NT2/D1 (cell line): ENCODE results near the gene NAA15.
"Not testable (repeated sequence)": the region's sequence is repeated elsewhere in the genome, so short reads cannot be mapped to it uniquely, and the experiment has no call there.

ENCODE experiments used
- YY1 ChIP-seq: IDR thresholded peaks from 2 replicates; pipeline ENCODE4 v1.6.1; 2011; ENCODE audit not compliant: insufficient read length, insufficient read depth
- ZNF274 ChIP-seq: IDR thresholded peaks from 2 replicates; pipeline ENCODE4 v1.6.1; 2011; ENCODE audit warnings: mild to moderate bottlenecking, low read depth, low read length

- TF ChIP-seq ZNF274, YY1: not testable (repeated sequence)
Observed at GRCh38 chr4:139447078-139447477, 145.8 kb downstream of the NAA15 start.
